Measurements from ENCODE around the gene XPNPEP3. TPM values are rescaled to one million over a fixed set of nuclear protein-coding genes. Genes with fewer than 3 reads are reported as not detected.

XPNPEP3 gene
- total RNA-seq, 1 donor from 2014 or later: 28.7 TPM

DNA sequence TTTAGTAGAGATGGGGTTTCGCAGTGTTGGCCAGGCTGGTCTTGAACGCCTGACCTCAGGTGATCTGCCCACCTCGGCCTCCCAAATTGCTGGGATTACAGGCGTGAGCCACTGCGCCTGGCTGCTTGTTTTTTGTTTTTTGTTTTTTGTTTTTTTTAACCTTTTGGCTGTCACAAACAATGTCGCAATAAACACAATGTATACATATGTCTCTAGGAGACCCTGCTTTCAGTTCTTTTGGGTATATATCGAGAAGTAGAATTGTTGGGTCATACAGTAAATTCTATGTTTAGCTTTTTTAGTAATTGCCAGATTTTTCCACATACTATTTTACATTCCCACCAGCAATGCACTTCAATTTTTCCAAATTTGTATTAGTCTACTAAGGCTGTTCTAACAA is 122.2 kb downstream of the XPNPEP3 start:
- Histone ChIP-seq H3K27me3 (ENCODE audit: low read depth) (no peaks in the 10 kb centered on the region), H3K36me3 (no peaks in the 10 kb centered on the region), H3K4me1 (peaks cover 11% of the 10 kb centered on the region), H3K27ac (replicated peaks) (no peak overlapping the region), H3K9me3 (replicated peaks) (no peaks in the 10 kb centered on the region), H3K4me3 (no peak overlapping the region)
- intact Hi-C loops (cut with micrococcal nuclease): no loop called here
- no peak for DNase-seq
- no peak for TF ChIP-seq CTCF (IDR thresholded peaks at IDR 0.05; ENCODE audit: borderline replicate concordance)

GRCh38 chr22:40979871-40980270 is 122.9 kb downstream of the XPNPEP3 start:
- TF ChIP-seq CTCF (IDR thresholded peaks at IDR 0.05; ENCODE audit: borderline replicate concordance): no peak
- H3K27me3 ChIP-seq (ENCODE audit: low read depth): no peaks in the 10 kb centered on the region
- intact Hi-C loops (cut with micrococcal nuclease): no loop called here
- no peak overlapping the region for H3K27ac ChIP-seq (replicated peaks)
- DNase-seq: no peak
- H3K4me3 ChIP-seq: no peak overlapping the region
- peaks cover 11% of the 10 kb centered on the region for H3K4me1 ChIP-seq
- no peaks in the 10 kb centered on the region for H3K36me3 ChIP-seq
- no peaks in the 10 kb centered on the region for H3K9me3 ChIP-seq (replicated peaks)

Small RNA genes lying within 50 kb of the gene (microRNA-seq; reads per million reads assigned to microRNA genes)
- gene MIR4766: 0.94 reads per million

Other genes starting within 250 kb of the XPNPEP3 start
- gene MRTFA, start 220.4 kb upstream of the XPNPEP3 start, total RNA-seq: 19.2 TPM
- 0.36 TPM for gene MCHR1, start 177.7 kb upstream of the XPNPEP3 start, total RNA-seq
- 4.8 TPM for gene SLC25A17, start 37.8 kb upstream of the XPNPEP3 start, total RNA-seq
- gene ST13, start 509 bp upstream of the XPNPEP3 start, total RNA-seq: 181 TPM
- gene DNAJB7, start 5.0 kb downstream of the XPNPEP3 start, total RNA-seq: not detected
- 69.7 TPM for gene RBX1, start 94.2 kb downstream of the XPNPEP3 start, total RNA-seq
- 26.2 TPM for gene EP300, start 235.4 kb downstream of the XPNPEP3 start, total RNA-seq